SU-DHL-6 (cell line): Measurements from ENCODE around the gene MRPS18C.

Experiments
- H2AFZ ChIP-seq: fragments of 200-600 bp; sonication (generic); 2 replicates; pipeline ENCODE4 v1.6.1; 2014; ENCODE audit warnings: low read depth, mild to moderate bottlenecking, moderate library complexity, mixed read lengths, antibody characterized with exemption, low read length; ENCODE audit not compliant: severe bottlenecking
- H3F3A ChIP-seq: fragments of 200-600 bp; shearing (Covaris generic); 2 replicates; pipeline ENCODE4 v1.6.0; 2016; ENCODE audit warnings: antibody characterized with exemption, mild to moderate bottlenecking; ENCODE audit not compliant: insufficient read depth
- H3K27ac ChIP-seq: fragments of 200-600 bp; sonication (generic); 2 replicates; pipeline ENCODE4 v1.5.1; 2016; ENCODE audit warnings: low read depth, mild to moderate bottlenecking, low read length, moderate library complexity, mixed read lengths
- H3K27me3 ChIP-seq: fragments of 200-600 bp; sonication (generic), shearing (Covaris generic); 2 replicates; pipeline ENCODE4 v1.6.0; 2014; ENCODE audit warnings: mild to moderate bottlenecking, low read length
- H3K36me3 ChIP-seq: fragments of 200-600 bp; sonication (generic); 2 replicates; pipeline ENCODE4 v1.6.1; 2014; ENCODE audit warnings: mild to moderate bottlenecking, low read length, mixed read lengths
- H3K4me2 ChIP-seq: fragments of 300-600, 200-600 bp; shearing (Covaris generic), sonication (generic); 2 replicates; pipeline ENCODE4 v1.6.0; 2014; ENCODE audit warnings: low read length, low read depth, mild to moderate bottlenecking; ENCODE audit not compliant: poor library complexity, severe bottlenecking
- H3K4me3 ChIP-seq: fragments of 200-600 bp; sonication (generic); 2 replicates; pipeline ENCODE4 v1.5.1; 2014; ENCODE audit warnings: antibody characterized with exemption, low read length, mild to moderate bottlenecking, mixed read lengths; ENCODE audit not compliant: insufficient read depth, poor library complexity, severe bottlenecking
- H3K79me2 ChIP-seq: fragments of 200-600 bp; sonication (generic); 2 replicates; pipeline ENCODE4 v1.6.1; 2014; ENCODE audit warnings: mild to moderate bottlenecking, low read length, moderate library complexity; ENCODE audit not compliant: insufficient read depth
- H3K9ac ChIP-seq: fragments of 200-600 bp; sonication (generic); 2 replicates; pipeline ENCODE4 v1.7.0; 2014; ENCODE audit warnings: mild to moderate bottlenecking, low read length
- H3K9me2 ChIP-seq: fragments of 200-600 bp; sonication (generic); replicated peaks from 2 replicates; pipeline ENCODE4 v1.6.1; 2014; ENCODE audit warnings: low read length; ENCODE audit not compliant: insufficient read depth
- H3K9me3 ChIP-seq: fragments of 200-600 bp; sonication (generic); 2 replicates; pipeline ENCODE4 v1.6.1; 2014; ENCODE audit warnings: low read length, mixed read lengths; ENCODE audit not compliant: insufficient read depth
- H4K20me1 ChIP-seq: fragments of 200-600 bp; sonication (generic); 2 replicates; pipeline ENCODE4 v1.6.1; 2014; ENCODE audit warnings: low read depth, mild to moderate bottlenecking, antibody characterized with exemption, low read length, moderate library complexity, mixed read lengths
- CTCF ChIP-seq: fragments of 200-600 bp; sonication (generic); IDR thresholded peaks from one replicate; pipeline ENCODE4 v1.5.1; 2017; ENCODE audit warnings: antibody characterized with exemption, mild to moderate bottlenecking, low read length, moderate library complexity; ENCODE audit not compliant: insufficient read depth, poor library complexity, severe bottlenecking
- EZH2phosphoT487 ChIP-seq: fragments of 200-600 bp; sonication (generic), shearing (Covaris generic); conservative IDR thresholded peaks from 2 replicates; pipeline ENCODE4 v1.6.1; 2018; ENCODE audit warnings: mild to moderate bottlenecking, antibody characterized with exemption, low read length, moderate library complexity, mixed read lengths

MRPS18C gene

DNA sequence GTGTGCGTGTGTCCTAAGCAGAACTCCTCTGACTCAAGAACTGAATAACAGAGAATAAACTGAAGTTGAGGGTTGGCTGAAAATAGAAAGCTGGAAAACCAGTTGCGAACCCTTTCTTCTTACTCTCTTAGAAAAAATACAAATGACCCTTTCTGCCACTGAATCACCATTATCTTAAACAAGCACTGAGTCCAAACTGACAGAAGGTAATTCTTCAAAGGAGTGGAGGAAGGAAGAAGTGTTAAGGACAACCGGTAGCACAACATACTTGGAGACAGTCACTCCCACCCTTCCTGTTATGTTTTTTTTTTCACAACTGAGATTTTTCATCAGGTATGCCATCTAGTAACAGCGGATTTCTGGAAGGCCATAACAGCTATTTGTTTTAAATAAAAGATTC lies 38.3 kb upstream of the MRPS18C start:
- Histone ChIP-seq H2AFZ (no peak overlapping the region), H3K9ac (no peak overlapping the region), H3K27ac (no peak overlapping the region), H3K4me3 (no peak overlapping the region), H4K20me1 (no peaks in the 10 kb centered on the region), H3K4me2 (no peak overlapping the region), H3K9me2 (no peaks in the 10 kb centered on the region), H3K36me3 (no peaks in the 10 kb centered on the region), H3F3A (no peaks in the 10 kb centered on the region), H3K9me3 (no peaks in the 10 kb centered on the region), H3K79me2 (no peaks in the 10 kb centered on the region), H3K27me3 (no peaks in the 10 kb centered on the region)
- TF ChIP-seq CTCF (no peak), EZH2phosphoT487 (no peak)

GRCh38 chr4:83418211-83418610 lies 37.6 kb upstream of the MRPS18C start:
- H3K9me2 ChIP-seq = no peaks in the 10 kb centered on the region
- no peak for TF ChIP-seq CTCF
- no peak for TF ChIP-seq EZH2phosphoT487
- H3K9ac ChIP-seq = no peak overlapping the region
- H3K79me2 ChIP-seq = no peaks in the 10 kb centered on the region
- H3F3A ChIP-seq = no peaks in the 10 kb centered on the region
- no peaks in the 10 kb centered on the region for H3K9me3 ChIP-seq
- H4K20me1 ChIP-seq = no peaks in the 10 kb centered on the region
- H3K27ac ChIP-seq = no peak overlapping the region
- no peak overlapping the region for H2AFZ ChIP-seq
- no peak overlapping the region for H3K4me2 ChIP-seq
- H3K4me3 ChIP-seq = no peak overlapping the region
- no peaks in the 10 kb centered on the region for H3K27me3 ChIP-seq
- H3K36me3 ChIP-seq = no peaks in the 10 kb centered on the region

DNA sequence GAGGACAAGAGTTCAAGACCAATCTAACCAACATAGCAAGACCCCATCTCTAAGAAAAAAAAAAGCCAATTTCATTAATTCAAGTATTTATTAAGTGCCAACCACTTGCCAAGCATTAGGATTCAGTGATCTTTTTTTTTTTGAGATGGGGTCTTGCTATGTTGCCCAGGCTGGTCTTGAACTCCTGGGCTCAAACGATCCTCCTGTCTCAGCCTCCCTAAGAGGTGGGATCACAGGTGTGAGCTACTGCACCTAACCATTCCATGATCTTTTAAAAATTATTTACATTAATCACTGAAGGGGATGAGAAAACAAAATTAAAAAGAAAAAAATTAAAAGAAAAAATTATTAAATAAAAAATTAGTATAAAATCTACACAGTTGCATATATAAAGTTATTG lies 24.7 kb upstream of the MRPS18C start:
- no peak overlapping the region for H3K4me2 ChIP-seq
- no peak overlapping the region for H3K27ac ChIP-seq
- no peaks in the 10 kb centered on the region for H3K27me3 ChIP-seq
- no peak for TF ChIP-seq CTCF
- TF ChIP-seq EZH2phosphoT487 = no peak
- H3K36me3 ChIP-seq = 0 out of 2 replicates have a peak, but pooled peaks cover 5% of the 10 kb centered on the region
- H3K9ac ChIP-seq = no peak overlapping the region
- 0 out of 2 replicates have a peak, but pooled peaks cover 2% of the 10 kb centered on the region for H3F3A ChIP-seq
- H4K20me1 ChIP-seq = no peaks in the 10 kb centered on the region
- no peaks in the 10 kb centered on the region for H3K9me3 ChIP-seq
- no peak overlapping the region for H3K4me3 ChIP-seq
- no peaks in the 10 kb centered on the region for H3K9me2 ChIP-seq
- no peaks in the 10 kb centered on the region for H3K79me2 ChIP-seq
- no peak overlapping the region for H2AFZ ChIP-seq
